RWPE1 (cell line): ENCODE data around the gene ZNF699.
"Not testable (repeated sequence)": the region's sequence is repeated elsewhere in the genome, so short reads cannot be mapped to it uniquely, and the experiment has no call there.

ENCODE experiments used
- CTCF ChIA-PET: fragments of 350-600 bp; sonication (Branson Sonifier 250); formaldehyde crosslinking; extraction: SDS; loops from one replicate; lab custom pipeline; 2021; lab: Yijun Ruan, JAX
- POLR2A ChIA-PET: fragments of 400-600 bp; formaldehyde crosslinking; extraction: SDS; loops from one replicate; lab custom pipeline; 2020; ENCODE audit warnings: antibody characterized with exemption; ENCODE audit not compliant: low non-redundant PET; lab: Yijun Ruan, JAX
- DNase-seq: peaks from one replicate; pipeline ENCODE4 v3.0.0; 2012; ENCODE audit warnings: low spot score
- H3K27ac ChIP-seq: fragments of 450-650 bp; 2 replicates; pipeline ENCODE4 v1.5.1; 2017
- CTCF ChIP-seq: fragments of 450-650 bp; conservative IDR thresholded peaks from 2 replicates; pipeline ENCODE4 v1.5.1; 2017; ENCODE audit warnings: low read depth, mild to moderate bottlenecking

The ZNF699 gene

GRCh38 chr19:9345005-9345404, 35.4 kb upstream of the ZNF699 start:
- ChIA-PET CTCF (no interaction called here), POLR2A (no interaction called here)
- no peak for DNase-seq
- no peak overlapping the region for H3K27ac ChIP-seq
- TF ChIP-seq CTCF = no peak

GRCh38 chr19:9342610-9343304, 33.1 kb upstream of the ZNF699 start:
- TF ChIP-seq CTCF = no peak
- no peak overlapping the region for H3K27ac ChIP-seq
- no peak for DNase-seq
- POLR2A ChIA-PET = no interaction called here
- CTCF ChIA-PET = interaction anchor here (0.7 kb wide), 1 partner anchor 23 kb away, joined by 4 read pairs; no protein-coding TSS in a partner anchor

- no peak for TF ChIP-seq CTCF
- DNase-seq = no peak
- ChIA-PET CTCF (no interaction called here), POLR2A (no interaction called here)
- H3K27ac ChIP-seq = no peak overlapping the region
Observed at GRCh38 chr19:9329999-9330398, 20.4 kb upstream of the ZNF699 start.

GRCh38 chr19:9324584-9324962, 14.9 kb upstream of the ZNF699 start:
- peak; percentile 4 for DNase-seq
- TF ChIP-seq CTCF = no peak
- POLR2A ChIA-PET = no interaction called here
- peak overlapping the region; percentile 88 for H3K27ac ChIP-seq
- CTCF ChIA-PET = no interaction called here

GRCh38 chr19:9323919-9324583, 14.4 kb upstream of the ZNF699 start, which contains the start of gene ZNF559:
Gene ZNF559, plus strand, starts transcription at chr19:9324179. Its CDS starts 14,371 bp downstream, at chr19:9338550.
- H3K27ac ChIP-seq = peak within 1 kb of the TSS; percentile 88
- CTCF ChIA-PET = interaction anchor here (0.5 kb wide), 1 partner anchor 241 kb away, joined by 3 read pairs; no protein-coding TSS in a partner anchor
- TF ChIP-seq CTCF = peak; percentile 27; the same call in 1 of the 2 replicates
- POLR2A ChIA-PET = no interaction called here
- DNase-seq = peak; percentile 97

GRCh38 chr19:9323557-9323918, 13.9 kb upstream of the ZNF699 start:
- DNase-seq = peak; percentile 44
- ChIA-PET POLR2A (no interaction called here), CTCF (interaction anchor here (0.5 kb wide), 1 partner anchor 242 kb away, joined by 3 read pairs; no protein-coding TSS in a partner anchor)
- peak overlapping the region; percentile 88 for H3K27ac ChIP-seq
- no peak for TF ChIP-seq CTCF

- H3K27ac ChIP-seq, DNase-seq, POLR2A ChIA-PET: not testable (repeated sequence)
- CTCF ChIA-PET = interaction anchor here (0.6 kb wide), 1 partner anchor 113 kb away, joined by 3 read pairs; the partner anchor contains the start of gene ZNF266
Observed at GRCh38 chr19:9322201-9322600, 12.6 kb upstream of the ZNF699 start.

- H3K27ac ChIP-seq, POLR2A ChIA-PET, DNase-seq: not testable (repeated sequence)
- CTCF ChIA-PET = interaction anchor here (0.6 kb wide), 1 partner anchor 113 kb away, joined by 3 read pairs; the partner anchor contains the start of gene ZNF266
Observed at GRCh38 chr19:9321756-9322155, 12.1 kb upstream of the ZNF699 start.
